Psoas muscle (tissue), 8 donors: ENCODE measurements around the gene FBXL13. TPM values are rescaled to one million over a fixed set of nuclear protein-coding genes. Genes with fewer than 3 reads are reported as not detected.

Source experiments
- ATAC-seq, 4 donors: fragments of 200-7000 bp; cut with Tn5 transposase; one replicate each; pipeline ENCODE4 v1.9.1; 2020; ENCODE audit warnings: moderate library complexity in 3 of 4, mild to moderate bottlenecking in 2 of 4
- DNase-seq, 2 donors: peaks; one replicate each; pipeline ENCODE4 v3.0.0-alpha.2; 2020
- H3K27ac ChIP-seq: fragments of 200-600 bp; one replicate; pipeline ENCODE4 v1.8.0; 2022
- H3K27me3 ChIP-seq, 3 donors: fragments of 200-600 bp in 1 of 3; one replicate each; pipeline versions ENCODE4 v1.6.1 to v1.8.0; 2013 to 2022; ENCODE audit warnings: low read length in 2 of 3, mild to moderate bottlenecking in 2 of 3, moderate library complexity in 1 of 3; ENCODE audit not compliant: insufficient read depth in 3 of 3
- H3K36me3 ChIP-seq, 2 donors: fragments of 200-600 bp in 1 of 2; one replicate each; pipeline versions ENCODE4 v1.6.1 to v1.8.0; 2013 to 2022; ENCODE audit warnings: low read depth in 1 of 2, mild to moderate bottlenecking in 1 of 2, moderate library complexity in 1 of 2; ENCODE audit not compliant: insufficient read depth in 1 of 2
- H3K4me1 ChIP-seq: fragments of 200-600 bp; one replicate; pipeline ENCODE4 v1.8.0; 2022
- H3K4me3 ChIP-seq: fragments of 200-600 bp; one replicate; pipeline ENCODE4 v1.8.0; 2022; ENCODE audit warnings: mild to moderate bottlenecking
- H3K9me3 ChIP-seq: fragments of 200-600 bp; one replicate; pipeline ENCODE4 v1.8.0; 2022
- WGBS, 3 donors: extraction: QIAGEN DNeasy Blood & Tissue Kit; methylation state at CpG; one replicate each; pipeline versions ENCODE4 v1.1.6 to v1.1.7; 2013; 5-methylcytosine and 5-hydroxymethylcytosine counted together
- intact Hi-C, 2 donors: fragments of 100-400 bp; cut with DNase I; formaldehyde crosslinking; loops; one replicate each; pipeline versions ENCODE4 v1.11.0 to v1.14.2; 2022
- polyA plus RNA-seq, 3 donors: library from polyadenylated mRNA; stranded (reverse); fragments of 200-250 nt; gene quantifications; one replicate each; pipeline ENCODE4 v1.2.3, GENCODE V29; 2013
- total RNA-seq, 4 donors: library from RNA; stranded (reverse); fragmentation: NEBNext Ultra II Directional in 2 of 4; extraction: Animal tissue kit (Norgen Biotek cat#: 25700) in 2 of 4; gene quantifications; one replicate each; pipeline versions ENCODE4 v1.2.1 to v1.2.4, GENCODE V29; 2021 to 2023
- TF ChIP-seq, protein P1 (sequence below): fragments of 200-600 bp; IDR thresholded peaks from one replicate; pipeline ENCODE4 v1.8.0; 2022; ENCODE audit warnings: antibody characterized with exemption
- donor health status: healthy with polysubstance abuse.
- donor health status: DM: no; HTN: no; CAD: no; lungs with moderate emphysema.
- donor health status: Bipolar disorder and iron deficiency.
- donor health status: healthy.
- donor health status: DM: yes; HTN: yes; CAD: no.
- donor health status: DM: no; HTN: no; CAD: no.
- donor health status: DM: no; HTN: no; CAD: no.
- donor health status: DM: yes; HTN: yes; CAD: no.

The FBXL13 gene
- total and polyA plus RNA-seq, 7 donors, result 0.13 to 0.52 (median 0.28) TPM; not detected in 1

DNA sequence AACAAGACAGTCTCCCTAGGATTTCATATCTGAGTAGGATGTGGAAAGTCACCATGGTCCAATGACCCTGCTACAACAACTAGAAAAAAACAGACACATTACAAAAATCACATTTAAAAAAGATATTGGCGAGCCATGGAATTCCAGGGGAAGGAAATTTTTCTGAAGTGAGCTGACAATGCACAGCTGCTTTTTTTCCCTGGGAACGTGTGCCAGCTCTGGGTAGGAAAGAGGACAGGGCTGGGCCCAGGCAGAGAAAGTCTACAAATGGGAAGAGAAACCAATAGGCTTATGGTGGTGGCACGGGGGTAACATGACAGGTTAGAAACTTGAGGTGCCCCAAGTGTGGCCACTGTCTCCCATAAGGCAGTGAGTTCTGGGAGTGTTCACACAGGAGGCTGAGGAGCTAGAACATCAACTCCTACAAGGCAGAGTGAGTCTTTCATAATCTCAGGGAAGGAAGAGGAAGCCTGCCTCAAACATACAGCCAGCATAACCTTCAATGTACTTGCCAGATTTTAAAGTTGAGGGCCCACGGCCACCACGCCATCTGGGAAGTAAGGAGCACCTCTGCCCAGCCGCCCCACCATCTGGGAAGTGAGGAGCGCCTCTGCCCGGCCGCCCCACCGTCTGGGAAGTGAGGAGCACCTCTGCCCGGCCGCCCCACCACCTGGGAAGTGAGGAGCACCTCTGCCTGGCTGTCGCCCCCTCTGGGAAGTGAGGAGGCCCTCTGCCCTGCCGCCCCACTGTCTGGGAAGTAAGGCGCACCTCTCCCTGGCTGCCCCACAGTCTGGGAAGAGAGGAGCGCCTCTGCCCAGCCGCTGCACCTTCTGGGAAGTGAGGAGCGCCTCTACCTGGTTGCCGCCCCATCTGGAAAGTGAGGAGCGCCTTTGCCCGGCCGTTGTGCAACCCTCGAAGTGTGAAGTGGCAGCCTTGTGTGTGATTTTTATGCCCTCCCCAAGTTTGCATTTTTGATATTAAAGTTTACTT, 5.9 kb downstream of the FBXL13 start:
- intact Hi-C loops, result no loop called here
- no peaks in the 10 kb centered on the region for H3K27me3 ChIP-seq
- H3K9me3 ChIP-seq, result no peaks in the 10 kb centered on the region
- WGBS, 3 donors, result 89 to 93% (median 91%) methylated on average over 23 of the region's 23 CpGs
- ATAC-seq, result no peak
- peaks cover 2% of the 10 kb centered on the region for H3K4me1 ChIP-seq
- no peak overlapping the region for H3K4me3 ChIP-seq
- no peaks in the 10 kb centered on the region for H3K36me3 ChIP-seq
- H3K27ac ChIP-seq, result no peak overlapping the region
- no peak for DNase-seq
- TF ChIP-seq, protein P1, sequence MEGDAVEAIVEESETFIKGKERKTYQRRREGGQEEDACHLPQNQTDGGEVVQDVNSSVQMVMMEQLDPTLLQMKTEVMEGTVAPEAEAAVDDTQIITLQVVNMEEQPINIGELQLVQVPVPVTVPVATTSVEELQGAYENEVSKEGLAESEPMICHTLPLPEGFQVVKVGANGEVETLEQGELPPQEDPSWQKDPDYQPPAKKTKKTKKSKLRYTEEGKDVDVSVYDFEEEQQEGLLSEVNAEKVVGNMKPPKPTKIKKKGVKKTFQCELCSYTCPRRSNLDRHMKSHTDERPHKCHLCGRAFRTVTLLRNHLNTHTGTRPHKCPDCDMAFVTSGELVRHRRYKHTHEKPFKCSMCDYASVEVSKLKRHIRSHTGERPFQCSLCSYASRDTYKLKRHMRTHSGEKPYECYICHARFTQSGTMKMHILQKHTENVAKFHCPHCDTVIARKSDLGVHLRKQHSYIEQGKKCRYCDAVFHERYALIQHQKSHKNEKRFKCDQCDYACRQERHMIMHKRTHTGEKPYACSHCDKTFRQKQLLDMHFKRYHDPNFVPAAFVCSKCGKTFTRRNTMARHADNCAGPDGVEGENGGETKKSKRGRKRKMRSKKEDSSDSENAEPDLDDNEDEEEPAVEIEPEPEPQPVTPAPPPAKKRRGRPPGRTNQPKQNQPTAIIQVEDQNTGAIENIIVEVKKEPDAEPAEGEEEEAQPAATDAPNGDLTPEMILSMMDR, result no peak

DNA sequence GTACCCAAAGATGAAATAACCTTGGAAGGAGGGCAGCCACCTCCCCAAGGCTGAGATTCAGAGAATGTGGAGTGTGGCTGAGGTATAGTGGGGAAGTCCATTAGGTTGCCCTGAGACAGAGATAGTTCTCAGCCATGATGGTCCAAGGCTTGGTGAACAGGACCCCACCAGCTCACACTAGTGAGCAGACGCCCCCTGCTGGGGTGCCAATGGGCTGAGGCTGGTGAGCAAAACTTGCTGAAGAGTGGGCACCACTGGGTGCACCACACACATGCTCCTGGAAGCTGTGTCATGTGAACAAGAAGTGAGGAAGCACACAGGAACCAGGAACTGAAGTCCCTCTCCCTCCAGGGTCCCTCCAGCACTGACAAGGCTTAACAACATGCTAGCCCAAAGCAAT, 8.9 kb downstream of the FBXL13 start:
- peak in 1 of 4 donors; percentile 55 for ATAC-seq
- Histone ChIP-seq H3K9me3 (no peaks in the 10 kb centered on the region), H3K27ac (no peak overlapping the region), H3K4me3 (no peak overlapping the region), H3K36me3 (no peaks in the 10 kb centered on the region), H3K4me1 (no peaks in the 10 kb centered on the region), H3K27me3 (no peaks in the 10 kb centered on the region)
- peak in 1 of 2 donors; percentile 30 for DNase-seq
- intact Hi-C loops, result no loop called here
- 0 to 19% (median 7%) methylated on average over 1 of the region's 1 CpG for WGBS, 3 donors
- TF ChIP-seq, protein P1, result peak; percentile 30

DNA sequence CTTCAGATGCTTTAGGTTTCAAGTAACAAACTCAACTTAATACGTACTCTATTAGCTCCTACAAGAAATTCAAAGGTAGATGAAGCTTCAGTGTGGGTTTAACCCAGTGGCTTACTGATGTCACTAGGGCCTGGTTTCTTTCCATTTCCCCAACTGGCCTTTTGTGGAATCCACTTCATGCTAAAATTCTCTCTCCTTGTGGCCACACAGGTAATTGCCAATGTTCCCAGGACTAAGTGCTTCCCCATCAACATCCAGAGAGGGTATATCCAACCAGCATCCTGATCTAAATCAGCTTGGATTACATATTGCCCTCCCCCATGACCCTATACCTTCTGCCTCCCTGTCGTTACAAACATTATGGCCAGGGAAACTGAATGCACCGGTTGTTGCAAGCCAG, 10.7 kb downstream of the FBXL13 start:
- ATAC-seq (no peak), DNase-seq (no peak)
- TF ChIP-seq, protein P1, result no peak
- 80 to 84% (median 82%) methylated on average over 3 of the region's 3 CpGs for WGBS, 3 donors
- Histone ChIP-seq H3K4me3 (no peak overlapping the region), H3K36me3 (no peaks in the 10 kb centered on the region), H3K27ac (no peak overlapping the region), H3K9me3 (no peaks in the 10 kb centered on the region), H3K4me1 (no peaks in the 10 kb centered on the region), H3K27me3 (no peaks in the 10 kb centered on the region)
- intact Hi-C loops, result loop anchor here in 1 of 2 donors (5.0 kb wide), 1 partner anchor 307 kb away; no protein-coding TSS in a partner anchor

DNA sequence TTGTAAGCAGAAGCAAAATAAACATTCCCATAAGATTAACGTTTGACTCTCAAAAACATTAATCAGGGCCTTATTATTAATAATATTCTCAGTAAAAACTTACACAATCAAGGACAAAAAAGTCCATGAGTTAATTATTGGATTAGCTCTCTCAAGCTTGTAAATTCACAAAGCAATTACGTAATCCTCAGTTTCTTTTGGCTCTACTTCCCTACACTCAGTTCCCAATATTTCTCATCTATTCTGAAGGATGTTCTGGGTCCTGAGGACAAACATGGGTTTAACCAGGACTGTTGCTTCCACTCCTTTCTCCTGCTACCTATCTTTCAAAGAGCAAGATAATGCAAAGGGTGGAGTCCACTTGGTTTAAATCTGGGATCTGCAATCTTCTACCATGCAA, 15.1 kb downstream of the FBXL13 start:
- Histone ChIP-seq H3K4me1 (no peaks in the 10 kb centered on the region), H3K36me3 (no peaks in the 10 kb centered on the region), H3K9me3 (no peaks in the 10 kb centered on the region), H3K27me3 (no peaks in the 10 kb centered on the region), H3K27ac (no peak overlapping the region), H3K4me3 (no peak overlapping the region)
- TF ChIP-seq, protein P1, result no peak
- intact Hi-C loops, result no loop called here
- WGBS, 3 donors, result 66 to 79% (median 72%) methylated on average over 2 of the region's 2 CpGs
- ATAC-seq (no peak), DNase-seq (no peak)
